Glutamatergic neuron (in vitro differentiated cells): ENCODE results near the gene PYCARD. TPM values are rescaled to one million over a fixed set of nuclear protein-coding genes. Genes with fewer than 3 reads are reported as not detected.

Experiments used
- DNase-seq: peaks from one replicate; pipeline ENCODE4 v3.0.0; 2022
- H3K27ac Mint-ChIP-seq: one replicate; pipeline ENCODE4 v1.8.0; 2020; ENCODE audit warnings: mild to moderate bottlenecking, mixed read lengths, inconsistent platforms; ENCODE audit not compliant: unreplicated experiment
- H3K27me3 Mint-ChIP-seq: one replicate; pipeline ENCODE4 v1.8.0; 2020; ENCODE audit warnings: mild to moderate bottlenecking, moderate library complexity, mixed read lengths, inconsistent platforms; ENCODE audit not compliant: unreplicated experiment
- H3K36me3 Mint-ChIP-seq: one replicate; pipeline ENCODE4 v1.8.0; 2020; ENCODE audit warnings: mild to moderate bottlenecking, mixed read lengths, inconsistent platforms; ENCODE audit not compliant: unreplicated experiment
- H3K4me1 Mint-ChIP-seq: one replicate; pipeline ENCODE4 v1.8.0; 2020; ENCODE audit warnings: mild to moderate bottlenecking, low read depth, mixed read lengths, inconsistent platforms; ENCODE audit not compliant: unreplicated experiment
- H3K4me3 Mint-ChIP-seq: one replicate; pipeline ENCODE4 v1.8.0; 2020; ENCODE audit warnings: mild to moderate bottlenecking, mixed read lengths, inconsistent platforms; ENCODE audit not compliant: unreplicated experiment
- H3K9me3 Mint-ChIP-seq: one replicate; pipeline ENCODE4 v1.8.0; 2020; ENCODE audit warnings: mild to moderate bottlenecking, moderate library complexity, mixed read lengths, inconsistent platforms; ENCODE audit not compliant: unreplicated experiment
- CTCF ChIP-seq: fragments of 200-600 bp; sonication (generic); IDR thresholded peaks from one replicate; pipeline ENCODE4 v1.5.0; 2021; ENCODE audit not compliant: partially characterized antibody, unreplicated experiment
- total RNA-seq: library from RNA; stranded (reverse); fragmentation: NEBNext Ultra II Directional; extraction: Animal tissue kit (Norgen Biotek cat#: 25700); gene quantifications from one replicate; pipeline ENCODE4 v1.2.1, GENCODE V29; 2021; ENCODE audit not compliant: unreplicated experiment

PYCARD gene
- total RNA-seq, 1 donor from 2014 or later, result 0.71 TPM

DNA sequence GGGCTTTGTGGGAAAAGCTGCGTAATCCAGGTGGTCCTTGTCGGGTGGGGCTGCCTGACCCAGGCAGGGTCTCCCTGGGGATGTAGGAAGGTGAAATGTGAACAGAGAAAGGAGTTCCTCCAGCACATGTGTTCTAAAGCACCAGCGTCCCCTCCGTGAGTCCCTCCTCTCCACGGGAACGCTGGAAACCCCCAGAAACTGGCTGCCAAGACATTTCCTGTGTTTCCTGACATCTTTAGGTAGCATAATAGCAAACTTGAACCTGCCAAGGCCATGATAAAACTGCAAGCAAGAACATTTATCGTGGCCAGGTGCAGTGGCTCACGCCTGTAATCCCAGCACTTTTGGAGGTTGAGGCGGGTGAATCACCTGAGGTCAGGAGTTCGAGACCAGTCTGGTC, 26.9 kb upstream of the PYCARD start:
- Mint-ChIP-seq H3K27ac (no peak overlapping the region), H3K36me3 (peaks cover 5% of the 10 kb centered on the region), H3K9me3 (peaks cover 9% of the 10 kb centered on the region), H3K27me3 (peaks cover 3% of the 10 kb centered on the region), H3K4me1 (no peaks in the 10 kb centered on the region), H3K4me3 (no peak overlapping the region)
- TF ChIP-seq CTCF, result no peak
- DNase-seq, result no peak

DNA sequence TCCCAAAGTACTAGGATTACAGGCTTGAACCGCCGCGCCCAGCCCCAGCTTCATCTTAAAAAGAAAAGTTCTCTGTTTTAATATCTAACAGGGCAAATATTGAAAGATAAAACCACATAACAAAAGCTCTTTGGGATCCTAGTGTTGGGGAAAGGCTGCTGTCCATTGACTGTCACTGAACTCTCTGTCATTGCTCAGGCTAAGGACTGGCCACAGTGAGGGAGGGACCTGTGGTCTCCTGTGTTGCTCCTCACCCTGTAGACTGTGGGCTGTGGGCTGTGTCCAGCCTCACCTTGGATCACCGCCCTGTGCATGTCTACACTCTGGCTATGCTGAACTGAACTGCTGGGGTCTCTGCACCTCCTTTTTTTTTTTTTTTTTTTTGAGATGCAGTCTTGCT, 25.6 kb upstream of the PYCARD start:
- no peaks in the 10 kb centered on the region for H3K36me3 Mint-ChIP-seq

GRCh38 chr16:31225193-31225592, 22.6 kb upstream of the PYCARD start:
- Mint-ChIP-seq H3K36me3 (no peaks in the 10 kb centered on the region), H3K9me3 (peaks cover 5% of the 10 kb centered on the region), H3K27ac (no peak overlapping the region), H3K4me1 (no peaks in the 10 kb centered on the region), H3K27me3 (peaks cover 10% of the 10 kb centered on the region), H3K4me3 (no peak overlapping the region)
- no peak for DNase-seq
- TF ChIP-seq CTCF, result no peak

More for the DNA sequence above, 25.6 kb upstream of the PYCARD start:
- no peak overlapping the region for H3K27ac Mint-ChIP-seq
- no peak for TF ChIP-seq CTCF
- peaks cover 3% of the 10 kb centered on the region for H3K9me3 Mint-ChIP-seq
- H3K27me3 Mint-ChIP-seq, result peaks cover 3% of the 10 kb centered on the region
- no peaks in the 10 kb centered on the region for H3K4me1 Mint-ChIP-seq
- no peak overlapping the region for H3K4me3 Mint-ChIP-seq
- no peak for DNase-seq

- no peak overlapping the region for H3K27ac Mint-ChIP-seq
- no peaks in the 10 kb centered on the region for H3K4me1 Mint-ChIP-seq
- H3K27me3 Mint-ChIP-seq, result peaks cover 10% of the 10 kb centered on the region
- TF ChIP-seq CTCF, result no peak
- DNase-seq, result no peak
- H3K36me3 Mint-ChIP-seq, result no peaks in the 10 kb centered on the region
- H3K9me3 Mint-ChIP-seq, result peaks cover 4% of the 10 kb centered on the region
- H3K4me3 Mint-ChIP-seq, result no peak overlapping the region
These were observed 21.8 kb upstream of the PYCARD start for GRCh38 chr16:31224092-31224955.

DNA sequence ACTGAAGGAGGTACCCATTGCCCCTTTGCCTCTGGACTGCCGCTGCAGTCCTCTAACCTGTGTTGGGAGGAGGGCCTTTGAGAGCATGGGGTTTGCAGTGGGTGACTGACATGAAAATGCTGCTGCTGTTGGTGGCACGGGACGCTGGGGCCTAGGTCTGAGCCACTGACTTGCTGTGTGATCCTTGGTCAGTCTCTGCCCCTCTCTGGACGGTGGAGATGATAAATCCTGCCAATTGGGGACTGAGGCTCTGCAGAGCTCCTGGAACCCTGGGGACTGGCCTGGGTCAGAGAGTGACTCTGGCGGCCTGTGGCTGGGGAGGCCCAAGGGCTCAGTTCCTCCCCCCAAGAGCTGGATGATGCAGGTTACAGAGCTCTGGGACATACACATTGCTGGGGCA, 20.5 kb upstream of the PYCARD start:
- Mint-ChIP-seq H3K36me3 (no peaks in the 10 kb centered on the region), H3K9me3 (peaks cover 4% of the 10 kb centered on the region), H3K4me3 (no peak overlapping the region), H3K27me3 (peaks cover 16% of the 10 kb centered on the region), H3K27ac (no peak overlapping the region), H3K4me1 (no peaks in the 10 kb centered on the region)
- no peak for DNase-seq
- TF ChIP-seq CTCF, result no peak
